Upper lobe of left lung (tissue), 4 donors: Measurements from ENCODE around the gene CYP3A5.

Source experiments
- CTCF ChIP-seq, 6 experiments: fragments of 450-650 bp in 4 of 6; fragments of 200-600 bp in 2 of 6; sonication (generic) in 2 of 6; IDR thresholded peaks; one replicate each; pipeline ENCODE4 v1.5.1; 2016 to 2019; ENCODE audit warnings: antibody characterized with exemption in 6 of 6
- EP300 ChIP-seq, 4 donors: sonication (generic); formaldehyde crosslinking; IDR thresholded peaks; one replicate each; pipeline ENCODE4 v1.5.1; 2017; ENCODE audit warnings: antibody characterized with exemption in 4 of 4, control low read depth in 2 of 4
- POLR2A ChIP-seq, 4 donors: fragments of 450-650 bp; IDR thresholded peaks; one replicate each; pipeline ENCODE4 v1.5.1; 2016 to 2017; ENCODE audit warnings: antibody characterized with exemption in 4 of 4, mild to moderate bottlenecking in 2 of 4
- POLR2AphosphoS5 ChIP-seq, 2 donors: sonication (generic); formaldehyde crosslinking; IDR thresholded peaks; one replicate each; pipeline ENCODE4 v1.5.1; 2017; ENCODE audit warnings: antibody characterized with exemption in 2 of 2

DNA sequence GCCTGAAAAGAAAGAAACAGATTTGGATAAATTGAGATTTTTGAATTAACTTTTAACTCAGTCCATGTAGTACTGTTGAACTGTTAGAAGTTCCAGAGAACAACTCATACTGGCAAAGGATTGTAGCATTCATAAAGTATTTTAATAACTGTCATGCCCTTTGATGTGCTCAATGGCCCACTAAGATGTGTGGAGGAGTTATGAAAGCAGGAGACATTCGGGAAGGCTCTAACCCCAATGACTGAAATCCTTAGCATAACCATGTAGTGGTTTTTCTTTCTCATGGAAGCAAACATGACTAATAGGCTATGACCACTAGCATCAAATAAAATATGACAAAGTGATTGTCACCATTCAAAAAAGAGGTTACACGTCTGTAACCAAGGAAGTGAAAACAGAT, 29.5 kb upstream of the CYP3A5 start:
- TF ChIP-seq POLR2AphosphoS5 (IDR thresholded peaks at IDR 0.05): no peak
- no peak for TF ChIP-seq CTCF (IDR thresholded peaks at IDR 0.05)
- no peak for TF ChIP-seq EP300 (IDR thresholded peaks at IDR 0.05)
- no peak for TF ChIP-seq POLR2A (IDR thresholded peaks at IDR 0.05)
